AG04449 (cell line): ENCODE measurements around the gene PGP.

Experiments used
- CTCF ChIA-PET: fragments of 350-600 bp; formaldehyde crosslinking; extraction: SDS; loops from one replicate; lab custom pipeline; 2021; ENCODE audit warnings: antibody characterized with exemption; lab: Yijun Ruan, JAX
- POLR2A ChIA-PET: fragments of 400-600, 350-600 bp; formaldehyde crosslinking; extraction: SDS; loops from one replicate; lab custom pipeline; 2020; ENCODE audit warnings: antibody characterized with exemption, inconsistent platforms; lab: Yijun Ruan, JAX
- DNase-seq: peaks from one replicate; pipeline ENCODE4 v3.0.0-alpha.2; 2010; ENCODE audit warnings: low read depth, low spot score
- H3K4me3 ChIP-seq: 2 replicates; pipeline ENCODE4 v1.5.1; 2011; ENCODE audit warnings: low read depth, mild to moderate bottlenecking, control low read depth, low read length
- CTCF ChIP-seq: IDR thresholded peaks from one replicate; pipeline ENCODE4 v1.5.1; 2011; ENCODE audit warnings: mild to moderate bottlenecking, moderate library complexity, low read length, control low read depth, inconsistent platforms; ENCODE audit not compliant: insufficient read depth; ENCODE audit errors: missing control alignments

Gene PGP

GRCh38 chr16:2208772-2209171 is 5.9 kb downstream of the PGP start:
- ChIA-PET CTCF (no interaction called here), POLR2A (interaction anchor here (3.8 kb wide), 1 partner anchor 54 kb away, joined by 17 read pairs; the partner anchor contains the start of gene TRAF7)
- H3K4me3 ChIP-seq = no peak overlapping the region
- no peak for TF ChIP-seq CTCF
- no peak for DNase-seq

- no peak for TF ChIP-seq CTCF
- no peak for DNase-seq
- no peak overlapping the region for H3K4me3 ChIP-seq
- CTCF ChIA-PET = no interaction called here
- POLR2A ChIA-PET = interaction anchor here (3.8 kb wide), 1 partner anchor 53 kb away, joined by 17 read pairs; the partner anchor contains the start of gene TRAF7
Measured at GRCh38 chr16:2208308-2208707, 6.3 kb downstream of the PGP start.

GRCh38 chr16:2207872-2208271 is 6.8 kb downstream of the PGP start:
- CTCF ChIA-PET = no interaction called here
- DNase-seq = no peak
- POLR2A ChIA-PET = no interaction called here

GRCh38 chr16:2206780-2207433 is 7.7 kb downstream of the PGP start:
- POLR2A ChIA-PET = interaction anchor here (0.6 to 2.4 kb wide), 2 partner anchors 52 to 1707 kb away, joined by 3 to 9 read pairs; partner anchors contain the start of gene TRAF7
- peak overlapping the region; percentile 6; the same call in 1 of the 2 replicates for H3K4me3 ChIP-seq
- no peak for DNase-seq
- CTCF ChIA-PET = interaction anchor here (0.6 to 2.1 kb wide), 3 partner anchors 10 to 295 kb away, joined by 3 to 7 read pairs (median 5); no protein-coding TSS in a partner anchor
- TF ChIP-seq CTCF = no peak

More at GRCh38 chr16:2207872-2208271, 6.8 kb downstream of the PGP start:
- no peak overlapping the region for H3K4me3 ChIP-seq
- no peak for TF ChIP-seq CTCF

GRCh38 chr16:2206420-2206779 is 8.2 kb downstream of the PGP start:
- DNase-seq = no peak
- H3K4me3 ChIP-seq = peak overlapping the region; percentile 97
- POLR2A ChIA-PET = interaction anchor here (0.6 to 2.4 kb wide), 3 partner anchors 8 to 1706 kb away, joined by 3 to 9 read pairs (median 6); partner anchors contain the start of genes PGP and TRAF7
- no peak for TF ChIP-seq CTCF
- CTCF ChIA-PET = interaction anchor here (0.6 to 2.1 kb wide), 3 partner anchors 9 to 295 kb away, joined by 3 to 7 read pairs (median 5); no protein-coding TSS in a partner anchor

GRCh38 chr16:2205967-2206313 is 8.7 kb downstream of the PGP start:
- no peak for DNase-seq
- ChIA-PET CTCF (interaction anchor here (0.7 to 2.1 kb wide), 2 partner anchors 65 to 295 kb away, joined by 5 to 7 read pairs; no protein-coding TSS in a partner anchor), POLR2A (interaction anchor here (0.6 to 2.4 kb wide), 4 partner anchors 9 to 51 kb away, joined by 3 to 9 read pairs (median 5); partner anchors contain the start of genes PGP and TRAF7)
- peak overlapping the region; percentile 97 for H3K4me3 ChIP-seq
- no peak for TF ChIP-seq CTCF
